HG03103 (cell line): ENCODE data around the gene DACH2.

ENCODE experiments used
- ATAC-seq: cut with Tn5 transposase; IDR thresholded peaks from one replicate; pipeline ENCODE4 v1.9.1; 2021; ENCODE audit warnings: low read depth; ENCODE audit not compliant: unreplicated experiment

DACH2 gene

GRCh38 chrX:86714441-86714840 lies 566.2 kb downstream of the DACH2 start:
- no peak for ATAC-seq

- ATAC-seq = no peak
Observed at GRCh38 chrX:86724277-86724676, 576.0 kb downstream of the DACH2 start.

- ATAC-seq = no peak
Observed at GRCh38 chrX:86747091-86747490, 598.8 kb downstream of the DACH2 start.

DNA sequence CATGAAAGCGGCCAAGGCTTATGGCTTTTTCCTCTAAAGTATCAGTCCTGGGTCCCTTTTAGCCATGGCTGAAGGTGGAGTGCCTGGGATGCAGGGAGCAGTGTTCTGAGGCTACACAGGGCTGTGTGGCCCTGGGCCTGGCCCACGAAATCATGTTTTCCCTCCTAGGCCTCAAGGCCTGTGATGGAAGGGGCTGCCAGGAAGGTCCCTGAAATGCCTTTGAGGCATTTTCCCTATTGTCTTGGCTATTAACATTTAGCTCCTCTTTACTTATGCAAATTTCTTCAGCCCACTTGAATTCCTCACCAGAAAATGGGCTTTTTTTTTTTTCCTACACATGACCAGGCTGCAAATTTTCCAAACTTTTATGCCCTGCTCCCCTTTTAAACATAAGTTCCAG lies 657.0 kb downstream of the DACH2 start:
- no peak for ATAC-seq

GRCh38 chrX:86806786-86807185 lies 658.5 kb downstream of the DACH2 start:
- ATAC-seq = no peak

- no peak for ATAC-seq
Observed at GRCh38 chrX:86809651-86810050, 661.4 kb downstream of the DACH2 start.

GRCh38 chrX:86829786-86830185 lies 681.5 kb downstream of the DACH2 start:
- ATAC-seq = no peak

- ATAC-seq = no peak
Observed at GRCh38 chrX:86830685-86831084, 682.4 kb downstream of the DACH2 start.

- no peak for ATAC-seq
Observed at GRCh38 chrX:86845101-86845500, 696.9 kb downstream of the DACH2 start.
